NCI-H524 (cell line): ENCODE data around the gene HES5.

Experiments
- DNase-seq, 2 experiments: peaks; one replicate each; lab custom pipeline; 2025; lab: John Stamatoyannopoulos, UW

HES5 gene

DNA sequence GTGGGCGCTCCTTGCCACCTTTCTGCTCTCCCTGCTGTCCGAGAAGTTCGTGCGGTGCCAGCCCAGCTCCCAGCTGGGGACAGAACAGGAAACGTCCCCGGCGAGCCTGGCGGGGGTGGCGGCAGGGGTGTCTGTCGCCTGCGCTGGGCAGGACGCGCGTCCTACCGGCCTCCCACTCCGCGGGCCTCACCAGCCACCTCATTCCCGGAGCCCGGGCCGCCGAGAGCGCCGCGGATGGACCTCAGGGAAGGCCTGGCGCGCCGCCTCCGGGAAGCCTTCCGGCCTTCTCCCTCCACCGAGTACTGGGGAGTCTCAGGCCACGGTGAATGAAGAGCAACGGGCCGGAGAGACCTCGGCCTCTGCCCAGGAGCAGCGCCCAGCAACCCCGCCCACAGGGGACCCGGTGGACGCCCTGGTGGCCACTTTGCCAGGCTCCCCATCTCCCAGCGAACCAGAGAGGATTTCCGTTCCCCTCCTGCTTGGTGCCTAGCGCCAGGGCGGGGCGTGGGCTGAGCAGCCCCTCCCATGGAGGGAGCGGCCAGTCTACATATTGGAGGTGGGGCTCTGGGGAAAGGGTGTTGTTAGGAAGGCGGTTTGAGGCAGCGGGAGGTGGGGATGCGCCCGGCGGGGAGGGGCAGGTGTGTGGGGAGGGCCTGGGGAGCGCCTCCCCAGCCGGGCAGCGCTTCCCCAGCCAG, 16.6 kb upstream of the HES5 start:
- DNase-seq, result peak; percentile 48 to 77

DNA sequence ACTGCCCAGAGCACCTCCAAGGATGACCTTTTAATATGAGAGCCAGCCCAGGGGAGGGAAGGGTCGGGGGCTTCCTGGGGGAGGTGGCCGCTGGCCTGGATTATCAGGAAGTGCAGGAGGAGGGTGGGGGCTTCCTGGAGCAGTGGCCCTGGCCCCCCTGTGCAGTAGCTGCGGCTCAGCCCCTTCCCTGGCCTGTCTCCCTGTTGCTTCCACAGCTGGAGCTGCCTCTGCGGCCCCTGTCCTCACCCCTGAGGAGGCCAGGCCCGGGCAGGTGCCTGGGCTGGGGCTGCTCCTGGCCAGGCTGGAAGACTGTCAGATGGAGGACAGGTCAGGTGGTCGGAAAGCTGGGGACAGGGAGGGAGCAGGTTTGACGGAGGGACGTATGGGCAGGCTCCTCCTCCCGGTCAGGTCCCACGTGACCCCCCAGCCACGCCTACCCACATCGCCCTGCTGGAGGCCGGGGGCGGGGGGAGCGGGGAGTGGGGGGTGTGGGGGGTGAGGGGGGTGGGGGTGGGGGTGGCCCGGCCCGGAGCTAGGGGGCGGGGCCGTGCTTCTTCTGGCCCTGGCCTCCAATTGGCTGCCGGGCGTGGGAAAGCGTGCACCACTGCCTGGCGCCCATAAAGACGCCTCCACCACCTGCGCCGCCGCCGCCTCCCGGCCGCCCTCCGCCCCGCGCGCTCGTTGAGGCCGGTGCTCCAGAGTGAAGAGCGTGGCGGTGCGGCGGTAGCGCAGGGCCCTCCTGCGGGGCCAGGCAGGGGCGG, 15.9 kb upstream of the HES5 start:
- DNase-seq, result peak; percentile 76 to 86

DNA sequence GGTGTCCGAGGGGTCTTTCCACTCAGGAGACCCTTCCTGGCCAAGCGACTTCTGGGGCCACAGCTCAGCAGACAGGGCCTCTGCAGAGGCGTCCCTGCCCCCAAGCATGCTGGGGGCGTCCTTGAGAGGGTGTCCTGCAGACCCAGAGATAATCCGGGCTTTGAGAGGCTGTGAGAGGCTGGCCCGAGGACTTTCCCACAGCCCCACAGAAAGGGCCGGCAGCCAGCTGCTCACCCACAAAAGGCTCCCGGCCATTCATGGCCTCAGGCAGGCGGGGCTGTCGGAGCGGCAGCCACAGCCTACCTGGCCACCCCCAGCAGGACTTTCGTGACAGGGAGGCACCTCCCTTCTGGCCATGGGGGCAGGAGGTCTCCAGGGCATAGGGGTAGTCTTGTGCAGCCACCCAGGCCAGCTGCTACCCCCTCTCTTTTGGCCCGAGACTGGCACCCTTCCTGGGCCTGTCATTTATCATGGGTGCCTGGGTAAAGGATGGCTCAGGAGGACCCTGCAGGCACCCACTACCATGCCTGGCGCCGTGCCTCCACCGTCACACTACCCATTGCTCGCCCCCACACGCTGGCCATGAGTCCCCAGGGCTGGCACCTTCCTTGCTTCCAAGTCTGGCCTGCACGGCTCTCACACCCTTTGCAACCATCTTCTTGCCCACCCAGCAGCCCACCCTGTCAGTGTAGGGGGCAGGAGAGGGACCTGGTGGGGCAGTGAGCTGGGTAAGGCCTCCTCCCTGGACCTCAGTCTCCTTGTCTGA, 15.0 kb upstream of the HES5 start:
- peak; percentile 42 to 68 for DNase-seq

DNA sequence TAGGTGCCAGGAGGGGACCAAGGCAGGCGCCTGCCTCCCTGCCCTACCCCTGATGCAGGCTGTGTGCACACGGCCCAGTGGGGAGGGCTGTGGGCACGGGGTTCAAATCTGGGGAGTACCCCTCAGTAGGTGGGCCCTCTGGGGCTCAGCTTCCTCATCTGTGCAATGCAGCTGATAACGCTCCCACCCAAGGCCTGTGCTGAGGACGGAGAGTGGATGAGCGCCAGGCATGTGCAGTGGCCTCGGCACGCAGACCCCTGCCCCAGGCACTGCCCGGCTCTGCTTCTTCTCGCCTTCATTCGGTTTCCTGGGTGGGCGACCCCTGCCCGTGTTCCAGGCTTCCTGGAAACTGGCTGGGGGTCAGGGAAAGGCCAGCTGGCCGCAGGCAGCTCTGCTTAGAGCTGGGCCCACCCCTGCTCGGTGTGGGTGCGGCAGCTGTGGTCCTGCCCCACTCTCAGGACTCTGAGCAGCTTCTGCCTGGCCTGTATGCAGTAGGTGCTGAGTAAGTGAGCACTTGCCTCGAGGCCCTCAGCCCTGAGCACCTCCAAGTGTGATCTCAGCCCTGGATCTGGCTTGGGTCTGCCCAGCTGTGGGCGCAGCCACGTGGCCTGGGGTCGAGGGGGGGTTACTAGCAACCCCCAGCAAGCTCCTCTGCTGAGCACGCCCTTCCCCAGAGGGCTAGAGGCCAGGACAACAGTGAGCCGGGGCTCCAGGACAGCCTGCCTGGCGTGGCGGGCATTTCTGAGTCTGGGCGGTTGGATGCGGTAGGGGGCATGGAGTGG, 14.2 kb upstream of the HES5 start:
- no peak for DNase-seq

DNA sequence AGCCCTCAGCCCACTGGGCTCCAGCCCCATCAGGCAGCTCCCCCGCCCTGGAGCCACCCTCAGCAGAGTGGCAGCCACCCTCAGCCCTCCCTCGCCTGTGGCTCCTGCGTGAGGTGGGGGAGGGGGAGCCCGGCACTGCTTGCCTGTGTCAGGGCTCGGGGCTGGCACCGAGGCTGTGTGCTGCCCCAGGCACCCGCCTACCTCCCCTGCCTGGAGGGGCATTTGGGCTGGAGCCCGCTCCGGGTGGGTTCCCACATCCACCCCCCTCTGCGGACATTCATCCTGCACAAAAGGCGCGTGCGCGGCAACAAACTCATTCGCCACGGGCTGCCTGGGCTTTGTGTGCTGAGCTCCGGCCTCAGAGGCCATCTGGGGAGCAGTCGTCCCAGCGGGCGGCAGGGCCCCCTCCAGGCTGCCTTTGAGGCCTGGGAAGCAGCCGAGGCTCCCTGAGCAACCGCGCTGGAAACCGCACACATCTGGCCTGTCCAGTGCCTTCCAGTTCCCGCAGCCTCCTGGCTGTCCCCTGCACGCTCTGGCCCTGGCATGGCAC, 13.6 kb upstream of the HES5 start:
- peak; percentile 58 to 76 for DNase-seq

DNA sequence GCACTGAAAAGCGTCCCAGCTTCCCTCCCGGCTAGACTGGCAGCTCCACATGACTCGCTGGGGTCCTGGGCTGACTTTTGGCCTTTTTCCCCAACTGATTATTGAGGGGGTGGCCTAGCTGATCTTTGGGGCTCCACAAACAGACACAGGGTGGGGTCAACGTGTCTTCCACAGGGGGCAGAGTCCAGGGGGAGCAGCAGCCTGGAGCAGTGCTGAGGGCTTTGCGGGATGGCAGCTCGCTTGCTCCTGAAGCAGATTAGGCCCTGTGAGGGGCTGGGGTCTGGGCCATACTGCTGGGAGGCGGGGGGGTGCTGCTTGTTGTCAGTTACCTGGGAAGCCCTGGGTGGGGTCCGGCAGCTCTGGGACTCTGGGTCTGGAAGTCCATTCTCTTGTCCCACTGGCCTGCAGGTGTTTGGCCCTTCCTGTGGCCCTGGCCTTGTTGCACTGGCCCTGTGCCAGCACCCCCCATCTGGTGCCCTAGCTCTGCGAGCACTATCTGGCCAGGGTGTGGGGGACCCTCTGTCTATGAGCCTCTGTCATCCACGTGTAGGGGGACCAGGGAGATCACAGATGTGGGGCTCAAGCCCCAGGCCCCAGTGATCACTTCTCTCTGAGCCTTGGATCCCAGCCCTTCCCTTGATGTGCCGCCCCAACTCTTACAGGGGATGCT, 12.3 kb upstream of the HES5 start:
- DNase-seq, result no peak

DNA sequence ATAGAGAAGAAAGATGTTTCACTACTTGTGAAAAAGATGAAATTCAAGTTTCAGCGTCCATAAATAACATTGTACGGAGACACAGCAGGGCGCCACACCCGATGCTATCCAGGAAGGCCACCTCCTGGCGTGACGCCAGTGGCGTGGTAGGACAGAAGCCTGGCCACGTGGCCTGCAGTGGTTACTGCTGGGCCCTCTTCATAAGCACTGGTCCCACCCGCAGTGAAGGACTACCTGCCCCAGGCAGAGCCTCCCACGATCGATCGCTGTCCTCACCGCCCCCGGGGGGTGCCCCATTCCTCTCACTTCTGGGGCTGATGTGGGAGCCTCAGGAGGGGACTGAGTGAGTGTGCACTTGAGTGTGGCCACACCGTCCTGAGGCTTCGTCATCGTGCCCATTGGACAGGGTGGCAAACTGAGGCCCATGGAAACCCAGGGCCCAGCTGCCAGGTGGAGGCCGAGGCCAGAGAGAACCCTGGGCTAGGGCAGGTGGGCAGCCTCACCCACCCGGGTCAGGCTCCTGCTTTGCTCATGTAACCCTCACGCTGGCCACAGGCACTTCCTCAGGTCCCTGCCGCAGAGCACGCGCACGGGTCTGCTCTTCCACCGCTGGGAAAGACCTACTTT, 11.7 kb upstream of the HES5 start:
- no peak for DNase-seq

DNA sequence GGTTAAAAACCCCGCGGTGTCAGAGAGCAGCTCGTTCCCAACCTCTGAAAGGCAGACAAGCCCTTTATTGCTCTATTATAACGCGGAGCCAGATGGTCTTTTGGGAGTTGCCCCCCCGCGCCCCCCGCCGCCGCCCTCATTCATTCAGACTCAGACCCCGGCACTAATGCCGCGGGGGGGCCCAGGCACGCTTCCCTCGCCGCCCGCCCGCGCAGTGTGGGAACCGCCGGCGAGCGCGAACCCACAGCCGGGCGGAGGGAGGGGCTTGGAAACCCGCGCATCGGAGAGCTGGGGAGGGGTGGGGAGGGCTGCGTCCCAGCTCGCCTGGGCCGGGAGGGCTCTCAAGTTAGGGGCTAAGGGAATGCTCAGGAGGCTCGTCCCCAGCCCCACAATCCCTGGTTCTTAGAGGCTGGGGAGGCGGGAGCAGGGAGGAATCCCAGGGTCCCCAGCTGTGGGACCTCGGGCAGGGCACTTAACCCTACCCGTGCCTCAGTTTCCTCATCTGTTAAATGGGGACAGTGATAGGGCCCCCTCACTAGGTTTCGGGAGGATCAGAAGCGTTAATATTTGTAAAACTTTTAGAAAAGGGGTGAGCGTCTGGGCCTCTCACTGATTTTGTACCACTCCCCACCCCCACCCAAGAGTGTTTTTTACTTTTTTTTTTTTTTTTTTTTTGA, 10.9 kb upstream of the HES5 start:
- DNase-seq, result peak; percentile 47 to 55

DNA sequence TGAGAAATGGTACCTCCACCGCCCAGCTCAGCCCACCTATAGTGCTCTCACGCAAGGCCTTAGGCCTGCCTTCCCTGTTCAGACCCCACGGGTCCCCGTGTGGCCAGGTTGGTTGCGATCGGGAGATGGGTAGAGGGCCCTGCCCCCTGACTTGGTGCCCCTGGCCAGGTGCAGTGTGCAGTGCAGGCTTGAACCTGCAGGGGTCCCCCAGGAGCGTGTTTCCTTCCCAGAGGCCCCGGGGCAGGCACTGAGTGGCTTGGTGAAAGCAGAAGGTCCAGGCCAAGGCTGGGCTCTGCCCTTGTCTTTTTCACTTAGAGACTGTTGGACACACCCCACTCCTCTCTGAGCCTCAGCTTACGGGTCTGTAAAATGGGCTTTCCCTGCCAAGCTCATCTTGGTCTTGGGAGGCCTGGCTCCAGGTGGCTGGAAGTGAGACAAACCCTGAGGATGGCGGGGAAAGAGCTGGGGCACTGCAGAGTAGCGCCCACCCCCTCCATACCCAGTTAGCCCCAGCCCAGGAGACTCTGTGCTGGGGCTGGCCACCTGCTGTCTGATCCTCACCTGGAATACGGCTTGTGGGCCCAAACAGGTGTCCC, 9.3 kb upstream of the HES5 start:
- no peak for DNase-seq

DNA sequence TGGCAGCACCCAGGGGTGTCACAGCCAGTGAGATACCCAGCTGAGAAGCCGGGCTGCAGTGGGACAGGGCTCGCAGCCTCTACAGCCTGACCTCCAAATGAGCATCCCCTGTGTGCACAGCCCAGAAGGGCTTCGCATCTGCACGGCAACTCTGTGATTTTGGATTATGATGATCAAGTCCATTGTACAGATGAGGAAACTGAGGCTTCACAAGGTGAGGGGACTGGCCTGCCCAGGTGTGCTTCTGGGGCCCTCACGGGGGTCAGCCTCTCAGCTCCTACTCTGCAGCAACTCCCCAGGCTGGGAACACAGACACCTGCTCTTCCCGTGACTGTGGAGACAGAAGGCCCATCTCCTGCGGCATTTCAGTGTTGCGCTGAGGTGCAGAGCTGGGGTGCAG, 8.8 kb upstream of the HES5 start:
- no peak for DNase-seq

DNA sequence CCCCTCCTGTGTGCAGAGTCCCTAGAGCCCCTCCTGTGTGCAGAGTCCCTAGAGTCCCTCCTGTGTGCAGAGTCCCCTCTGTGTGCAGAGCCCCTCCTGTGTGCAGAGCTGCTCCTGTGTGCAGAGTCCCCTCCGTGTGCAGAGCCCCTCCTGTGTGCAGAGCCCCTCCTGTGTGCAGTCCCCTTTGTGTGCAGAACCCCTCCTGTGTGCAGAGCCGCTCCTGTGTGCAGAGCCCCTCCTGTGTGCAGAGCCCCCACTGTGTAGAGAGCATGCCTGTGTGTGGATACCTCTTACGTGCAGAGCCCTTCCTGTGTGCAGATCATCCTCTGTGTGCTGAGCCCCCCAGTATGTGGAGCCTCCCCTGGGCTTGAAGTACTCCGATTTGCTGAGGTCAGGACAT, 8.3 kb upstream of the HES5 start:
- no peak for DNase-seq

DNA sequence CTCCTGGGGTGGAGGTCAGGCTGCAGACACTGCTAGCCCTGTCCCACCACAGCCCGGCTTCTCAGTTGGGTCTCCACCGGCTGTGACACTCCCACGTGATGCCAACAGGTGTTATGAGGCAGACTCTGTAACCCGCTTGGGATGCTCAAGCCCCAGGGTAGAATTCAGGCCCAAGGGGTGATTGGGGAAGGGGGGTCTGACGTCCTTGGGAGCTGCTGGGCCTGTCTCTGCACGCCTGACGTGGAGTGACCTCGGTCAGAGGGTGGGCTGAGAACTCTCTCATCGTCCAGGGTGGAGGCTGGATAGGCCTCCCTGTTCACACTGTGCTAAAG, 7.7 kb upstream of the HES5 start:
- DNase-seq, result no peak

DNA sequence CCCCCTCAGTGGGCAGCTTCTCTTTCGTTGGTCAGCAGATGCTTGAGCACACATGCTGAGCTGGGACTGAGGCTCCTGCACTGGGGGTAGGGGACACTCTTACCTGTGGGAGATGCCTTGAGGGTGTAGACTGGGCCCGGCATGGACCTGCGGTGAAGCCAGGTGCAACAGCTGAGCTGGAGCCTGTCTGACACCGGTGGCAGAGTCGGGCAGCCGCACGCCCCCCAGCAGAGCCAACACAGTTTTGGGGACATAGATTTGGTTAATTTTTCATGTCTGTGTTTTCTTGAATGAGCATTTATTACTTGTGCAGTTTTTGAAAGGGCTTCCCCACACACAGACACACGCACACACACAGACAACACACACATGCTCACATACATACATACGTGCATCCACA, 5.9 kb upstream of the HES5 start:
- DNase-seq, result no peak

DNA sequence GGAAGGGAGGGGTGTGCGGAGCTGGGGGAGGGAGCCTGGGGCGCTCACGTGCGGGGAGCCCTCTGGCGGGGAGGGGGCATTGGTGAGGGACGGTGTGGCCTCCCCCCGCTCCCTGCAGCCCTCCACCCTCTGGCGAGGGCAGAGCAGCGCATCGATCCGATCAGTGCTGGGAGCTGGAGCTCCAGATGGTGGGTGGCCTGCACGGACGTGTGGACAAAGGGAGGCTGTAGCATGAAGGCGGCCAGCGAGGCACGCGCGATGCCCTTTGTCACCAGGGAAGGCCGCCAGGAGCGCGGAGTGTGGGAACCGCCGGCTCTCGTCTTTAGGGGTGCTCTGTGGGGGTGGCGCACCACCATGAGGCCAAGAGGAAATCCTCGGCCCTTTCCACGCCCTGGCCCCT, 5.4 kb upstream of the HES5 start:
- no peak for DNase-seq

DNA sequence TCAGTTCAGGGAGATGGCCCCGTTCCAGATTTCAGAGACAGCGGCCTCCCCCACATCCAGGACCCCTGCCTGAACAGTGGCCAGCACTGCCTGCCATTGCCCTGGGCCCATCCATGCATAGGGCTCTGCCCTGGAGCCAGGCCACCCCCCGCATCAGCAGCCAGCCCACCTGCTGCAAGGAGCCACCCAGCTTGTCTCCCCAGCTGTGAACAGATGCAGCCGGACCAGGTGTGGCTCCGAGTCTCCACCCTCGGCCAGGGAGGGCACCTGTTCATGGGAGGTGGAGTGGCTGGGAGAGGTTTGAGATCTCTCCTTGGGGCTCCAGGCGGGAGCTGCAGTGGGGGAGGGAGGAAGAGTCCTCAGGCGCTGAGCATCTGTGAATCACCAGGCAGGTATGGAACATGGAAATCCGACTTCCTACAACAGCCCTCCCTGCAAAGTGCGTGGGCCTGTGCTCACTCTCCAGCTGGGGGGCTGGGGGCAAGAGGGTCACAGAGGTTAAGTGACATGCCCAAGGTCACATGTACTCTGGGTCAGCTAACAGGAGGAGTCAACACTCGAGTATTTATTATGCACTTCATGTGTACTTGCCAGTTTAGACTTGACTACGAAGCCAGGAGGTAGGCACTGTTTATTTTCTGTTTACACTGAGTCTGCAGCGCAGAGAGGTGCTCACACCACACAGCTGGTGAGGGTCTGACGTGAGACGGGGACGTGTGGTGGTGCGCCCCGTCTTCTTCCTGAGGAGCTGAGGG, 4.8 kb upstream of the HES5 start:
- no peak for DNase-seq

DNA sequence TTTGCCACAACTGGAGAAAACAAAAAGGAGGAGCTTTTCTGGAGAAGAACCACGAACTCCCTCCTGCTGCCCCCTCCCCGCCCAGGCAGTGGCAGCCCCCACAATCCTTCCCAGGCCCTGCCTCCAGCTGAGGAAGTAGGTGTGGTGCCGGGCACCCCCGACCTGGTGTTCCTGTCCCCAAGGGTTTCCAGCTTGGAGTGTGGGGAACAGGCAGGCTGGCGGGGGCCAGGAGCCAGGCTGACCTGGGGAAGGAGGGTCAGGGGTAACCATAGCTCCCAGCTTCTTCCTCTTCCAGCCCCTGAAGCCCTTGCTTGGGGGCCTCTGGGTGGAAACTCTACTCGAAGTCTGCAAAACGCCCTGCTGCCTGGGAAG, 4.2 kb upstream of the HES5 start:
- DNase-seq, result no peak

DNA sequence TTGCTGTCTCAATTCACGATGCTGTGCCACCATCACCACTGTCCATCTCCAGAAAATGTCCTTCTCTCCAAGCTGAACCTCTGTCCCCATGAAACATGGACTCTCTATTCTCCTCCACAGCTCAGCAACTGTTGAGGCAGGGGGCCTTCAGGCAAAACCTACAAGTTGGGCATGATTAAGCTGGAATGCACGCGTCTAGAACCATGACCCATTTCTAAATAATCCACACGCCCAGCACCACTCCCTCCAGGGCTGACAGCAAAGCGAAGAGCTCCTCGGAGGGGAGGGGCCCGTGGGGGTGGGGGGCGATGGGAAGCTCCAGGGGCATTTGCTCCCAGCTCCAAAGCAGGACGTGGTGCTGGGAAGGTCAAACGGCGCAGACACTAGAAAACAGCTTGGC, 3.3 kb upstream of the HES5 start:
- no peak for DNase-seq

DNA sequence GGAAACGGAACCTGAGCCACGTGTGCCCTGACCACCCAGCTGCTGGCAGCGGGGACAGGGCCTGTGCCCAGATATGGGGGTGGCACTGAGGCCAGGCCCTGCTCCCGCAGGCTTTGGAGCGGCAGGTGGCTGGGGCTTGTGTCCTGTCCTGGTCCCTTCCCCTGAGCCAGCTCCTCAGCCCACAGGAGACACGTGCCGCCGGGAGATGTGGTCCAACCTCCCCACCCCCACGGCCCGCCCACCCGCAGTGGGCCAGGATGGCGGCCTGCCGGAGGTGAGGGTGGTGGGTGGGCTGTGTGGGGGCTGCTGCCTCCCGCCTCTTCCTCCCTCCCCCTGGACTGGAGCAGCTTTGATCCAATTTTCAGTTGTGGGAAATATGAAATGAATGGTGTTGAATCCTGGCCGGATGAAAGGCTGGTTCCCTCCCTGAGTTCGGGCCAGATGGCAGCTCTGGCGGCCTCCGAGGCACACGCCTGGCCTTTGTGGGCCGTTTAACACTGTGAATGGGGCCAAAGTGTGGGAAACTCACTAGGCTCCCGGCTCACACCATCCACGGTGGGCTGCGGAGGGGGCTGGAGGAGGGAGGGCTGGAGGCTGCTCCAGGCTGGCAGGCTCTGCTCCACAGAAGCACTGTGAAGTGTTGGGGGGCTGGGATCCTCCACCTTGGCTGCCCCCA, 2.6 kb upstream of the HES5 start:
- no peak for DNase-seq
